Dermis microvascular lymphatic vessel endothelial cell (primary cell): Measurements from ENCODE around the gene CYB5R4. TPM values are rescaled to one million over a fixed set of nuclear protein-coding genes. Genes with fewer than 3 reads are reported as not detected.
"Not testable (repeated sequence)": the region's sequence is repeated elsewhere in the genome, so short reads cannot be mapped to it uniquely, and the experiment has no call there.

Experiments used
- DNase-seq, 2 donors: peaks; one replicate each; pipeline versions ENCODE4 v3.0.0 to v3.0.0-alpha.2; 2010; ENCODE audit warnings: low read depth in 2 of 2
- total RNA-seq: library from RNA; depleted of rRNA; stranded (reverse); fragments of >200 nt; gene quantifications from 2 replicates; pipeline ENCODE4 v1.2.1, GENCODE V29; 2014

CYB5R4 gene
- total RNA-seq, 1 donor from 2014 or later: 2.2 TPM

DNA sequence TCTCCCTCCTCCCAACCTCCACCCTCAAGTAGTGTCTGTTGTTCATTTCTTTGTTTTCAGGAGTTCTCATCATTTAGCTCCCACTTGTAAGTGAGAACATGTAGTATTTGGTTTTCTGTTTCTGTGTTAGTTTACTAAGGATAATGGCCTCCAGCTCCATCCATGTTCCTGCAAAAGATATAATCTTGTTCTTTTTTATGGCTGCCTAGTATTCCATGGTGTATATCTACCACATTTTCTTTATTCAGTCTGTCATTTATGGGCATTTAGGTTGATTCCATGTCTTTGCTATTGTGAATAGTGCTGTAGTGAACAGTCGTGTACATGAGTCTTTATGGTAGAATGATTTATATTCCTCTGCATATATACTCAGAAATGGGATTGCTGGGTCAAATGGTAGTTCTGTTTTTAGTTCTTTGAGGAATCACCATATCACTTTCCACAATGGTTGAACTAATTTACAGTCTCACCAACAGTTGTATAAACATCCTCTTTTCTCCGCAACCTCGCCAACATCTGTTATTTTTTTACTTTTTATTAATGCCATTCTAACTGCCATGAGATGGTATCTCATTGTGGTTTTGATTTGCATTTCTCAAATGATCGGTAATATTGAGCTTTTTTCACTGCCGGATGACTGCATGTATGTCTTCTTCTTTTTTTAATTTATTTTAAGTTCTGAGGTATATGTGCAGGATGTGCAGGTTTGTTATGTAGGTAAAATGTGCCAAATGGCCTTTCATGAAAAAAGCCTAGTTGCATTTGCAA is 48.3 kb downstream of the CYB5R4 start:
- not testable (repeated sequence) for DNase-seq

DNA sequence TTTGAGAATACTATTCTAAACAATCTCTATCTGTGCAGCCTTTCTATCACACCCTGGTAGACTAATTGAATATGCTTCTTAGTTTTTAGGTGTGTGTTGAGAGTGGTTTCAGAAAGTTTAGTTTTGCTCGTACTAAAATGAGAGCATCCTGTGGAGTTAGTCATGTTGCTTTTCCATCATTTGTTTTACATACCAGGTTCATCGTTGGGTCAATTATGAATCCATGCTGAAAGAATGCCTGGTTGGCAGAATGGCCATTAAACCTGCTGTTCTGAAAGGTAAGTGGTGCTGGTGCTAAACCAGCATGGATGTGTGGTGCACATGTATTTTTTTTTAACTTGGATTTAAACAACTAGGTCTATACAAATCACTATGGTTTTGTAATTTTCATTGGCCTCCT is 49.3 kb downstream of the CYB5R4 start:
- DNase-seq: peak in 1 of 2 donors; percentile 3

GRCh38 chr6:83911278-83911677 is 51.8 kb downstream of the CYB5R4 start:
- DNase-seq: no peak

- no peak for DNase-seq
Measured at GRCh38 chr6:83914953-83915352, 55.5 kb downstream of the CYB5R4 start.

GRCh38 chr6:83917001-83917400 is 57.5 kb downstream of the CYB5R4 start:
- DNase-seq: no peak

DNA sequence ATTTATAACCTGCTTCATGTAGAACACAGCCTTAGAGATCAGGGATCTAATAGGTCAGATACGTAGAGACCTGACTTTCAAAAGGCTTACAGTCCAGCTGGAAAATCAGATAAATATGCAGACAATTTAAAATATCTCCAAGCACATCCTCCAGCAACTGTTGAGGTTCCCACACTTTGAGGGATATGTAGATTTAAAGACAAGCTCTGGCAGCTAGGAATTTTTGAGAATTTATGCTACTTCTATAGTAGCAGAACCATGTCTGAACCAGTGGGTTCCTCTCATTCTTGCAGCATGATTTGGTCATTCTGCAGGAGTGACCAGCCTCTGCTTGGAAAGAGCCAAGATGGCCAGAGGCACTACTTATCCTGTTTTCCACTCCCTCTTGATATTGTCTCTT is 60.5 kb downstream of the CYB5R4 start:
- DNase-seq: no peak

DNA sequence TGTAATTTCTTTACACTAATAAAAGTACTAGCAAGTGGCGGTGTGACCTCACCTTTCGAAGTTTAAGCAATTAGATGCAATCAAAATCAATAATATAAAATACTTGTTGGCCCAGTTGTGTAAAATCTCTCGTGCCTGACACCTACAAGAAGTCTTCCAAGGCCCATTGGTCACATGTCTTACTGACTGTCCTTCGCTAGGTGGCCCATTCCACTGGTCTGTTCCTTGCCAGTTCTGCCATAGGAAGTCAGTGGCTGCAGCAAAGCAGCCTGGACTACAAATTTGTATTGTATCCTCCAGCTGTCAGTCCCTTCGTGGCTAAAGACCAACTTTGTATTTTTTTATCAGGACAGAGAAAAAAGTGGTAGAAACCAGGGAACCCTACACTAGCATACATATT is 61.8 kb downstream of the CYB5R4 start:
- no peak for DNase-seq

DNA sequence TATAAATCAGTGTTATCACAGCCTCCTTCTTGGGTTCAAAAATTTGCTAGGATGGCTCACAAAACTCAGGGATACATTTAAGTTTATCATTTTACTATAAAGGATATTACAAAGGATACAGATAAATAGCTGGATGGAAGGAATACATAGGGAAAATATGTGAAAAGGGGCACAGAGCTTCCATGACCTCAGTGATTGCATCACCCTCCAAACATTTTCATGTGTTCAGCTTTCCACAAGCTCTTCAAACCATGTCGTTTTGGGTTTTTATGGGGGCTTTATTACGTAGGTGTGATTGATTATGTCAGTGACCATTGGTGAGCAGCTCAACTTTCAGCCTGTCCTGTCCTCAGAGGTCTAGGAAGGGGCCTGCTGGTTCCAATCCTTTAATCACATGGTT is 68.0 kb downstream of the CYB5R4 start:
- DNase-seq: no peak

GRCh38 chr6:83928286-83928685 is 68.8 kb downstream of the CYB5R4 start:
- DNase-seq: no peak

DNA sequence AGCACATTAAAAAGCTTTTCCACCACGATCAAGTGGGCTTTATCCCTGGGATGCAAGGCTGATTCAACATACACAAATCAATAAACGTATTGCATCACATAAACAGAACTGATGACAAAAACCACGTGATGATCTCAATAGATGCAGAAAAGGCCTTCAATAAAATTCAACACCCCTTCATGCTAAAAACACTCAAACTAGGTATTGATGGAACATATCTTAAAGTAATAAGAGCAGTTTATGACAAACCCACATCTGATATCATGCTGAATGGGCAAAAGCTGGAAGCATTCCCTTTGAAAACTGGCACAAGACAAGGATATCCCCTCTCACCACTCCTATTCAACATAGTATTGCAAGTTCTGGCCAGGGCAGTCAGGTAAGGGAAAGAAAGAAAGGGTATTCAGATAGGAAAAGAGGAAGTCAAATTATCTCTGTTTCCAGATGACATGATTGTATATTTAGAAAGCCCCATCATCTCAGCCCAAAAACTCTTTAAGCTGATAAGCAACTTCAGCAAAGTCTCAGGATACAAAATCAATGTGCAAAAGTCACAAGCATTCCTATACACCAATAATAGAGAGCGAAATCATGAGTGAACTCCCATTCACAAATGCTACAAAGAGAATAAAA is 86.8 kb downstream of the CYB5R4 start:
- DNase-seq: not testable (repeated sequence)

GRCh38 chr6:83947983-83948382 is 88.5 kb downstream of the CYB5R4 start:
- not testable (repeated sequence) for DNase-seq

DNA sequence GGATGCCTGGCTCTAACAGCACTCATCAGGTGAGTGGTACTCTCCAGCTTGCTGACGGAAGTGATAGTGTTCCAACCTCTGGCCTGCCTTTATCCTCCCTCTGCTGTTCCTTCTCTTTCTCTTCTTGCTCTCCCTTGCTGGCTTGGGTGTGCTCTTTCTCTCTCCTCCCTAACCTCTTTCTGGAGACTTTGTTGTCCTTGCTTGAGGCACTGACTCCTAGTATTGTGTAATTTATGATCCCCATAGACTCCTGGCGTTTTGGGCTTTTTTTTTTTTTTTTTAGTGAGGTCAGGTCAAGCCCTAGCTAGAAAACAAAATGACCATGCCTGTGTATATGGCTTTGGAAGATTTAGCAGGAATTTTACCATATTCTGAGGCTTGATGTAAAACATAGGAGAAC is 89.4 kb downstream of the CYB5R4 start:
- no peak for DNase-seq

DNA sequence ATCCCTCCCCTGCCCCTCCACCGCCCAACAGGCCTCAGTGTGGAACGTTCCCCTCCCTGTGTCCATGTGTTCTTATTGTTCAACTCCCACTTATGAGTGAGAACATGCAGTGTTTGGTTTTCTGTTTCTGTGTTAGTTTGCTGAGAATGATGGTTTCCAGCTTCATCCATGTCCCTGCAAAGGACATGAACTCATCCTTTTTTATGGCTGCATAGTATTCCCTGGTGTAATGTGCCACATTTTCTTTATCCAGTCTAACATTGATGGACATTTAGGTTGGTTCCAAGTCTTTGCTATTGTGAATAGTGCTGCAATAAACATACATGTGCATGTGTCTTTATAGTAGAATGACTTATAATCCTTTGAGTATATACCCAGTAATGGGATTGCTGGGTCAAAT is 91.9 kb downstream of the CYB5R4 start:
- DNase-seq: not testable (repeated sequence)

GRCh38 chr6:83952830-83953229 is 93.3 kb downstream of the CYB5R4 start:
- DNase-seq: no peak

- no peak for DNase-seq
Measured at GRCh38 chr6:83954371-83954770, 94.9 kb downstream of the CYB5R4 start.

DNA sequence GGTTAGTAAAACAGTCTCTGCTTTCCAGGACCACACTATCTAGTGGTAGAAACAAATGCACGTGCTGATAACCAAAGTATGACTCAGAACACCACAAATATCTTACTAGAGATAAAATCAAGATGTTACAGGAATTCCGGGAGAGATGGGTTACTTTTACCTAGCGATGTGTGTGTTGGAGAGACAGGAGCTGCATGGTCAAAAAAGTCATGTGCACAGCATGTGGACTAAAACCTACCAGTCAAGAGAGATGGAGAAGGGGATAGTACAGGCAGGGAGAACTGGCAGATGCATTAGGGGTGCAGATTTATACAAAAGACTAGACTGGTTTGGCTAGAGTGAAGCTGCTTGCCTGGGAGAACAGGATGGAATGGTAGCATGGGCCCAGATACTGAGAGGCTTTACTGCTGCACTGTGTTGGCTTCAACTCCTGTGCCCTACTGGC is 98.8 kb downstream of the CYB5R4 start:
- DNase-seq: no peak

DNA sequence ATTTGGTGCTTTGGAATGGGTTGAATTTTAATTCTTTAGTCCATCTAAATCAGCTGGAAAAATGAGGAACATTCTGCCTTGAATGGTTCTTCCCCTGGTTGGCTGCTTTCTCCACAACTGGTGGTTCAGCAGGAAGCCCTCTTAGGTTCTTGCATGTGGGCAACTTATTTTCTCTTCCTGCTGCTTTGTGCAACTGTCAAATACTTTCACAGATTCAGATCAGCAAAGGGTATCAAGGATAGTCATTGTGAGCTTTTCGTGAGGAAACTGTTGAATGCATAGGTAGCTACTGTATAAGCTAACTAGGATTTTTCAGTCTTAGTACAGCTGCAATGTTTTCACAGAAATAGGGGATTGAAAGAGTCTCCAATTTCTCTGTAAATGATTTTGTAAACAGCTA is 101.2 kb downstream of the CYB5R4 start:
- DNase-seq: no peak

- no peak for DNase-seq
Measured at GRCh38 chr6:83962582-83962981, 103.1 kb downstream of the CYB5R4 start.

DNA sequence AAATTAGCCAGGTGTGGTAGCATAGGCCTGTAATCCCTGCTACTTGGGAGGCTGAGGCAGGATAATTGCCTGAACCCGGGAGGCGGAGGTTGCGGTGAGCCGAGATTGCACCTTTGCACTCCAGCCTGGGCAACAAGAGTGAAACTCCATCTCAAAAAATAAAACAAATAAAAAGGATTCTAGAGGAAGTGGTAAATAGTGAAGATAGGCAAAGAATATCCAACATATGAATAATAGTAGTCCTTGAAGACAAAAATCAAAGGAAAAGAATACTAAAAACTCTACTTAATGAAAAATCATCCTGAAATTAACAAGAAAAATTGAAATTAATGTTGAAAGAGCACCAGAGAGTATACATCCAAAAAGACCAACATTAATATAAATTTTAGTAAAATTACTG is 107.0 kb downstream of the CYB5R4 start:
- no peak for DNase-seq

DNA sequence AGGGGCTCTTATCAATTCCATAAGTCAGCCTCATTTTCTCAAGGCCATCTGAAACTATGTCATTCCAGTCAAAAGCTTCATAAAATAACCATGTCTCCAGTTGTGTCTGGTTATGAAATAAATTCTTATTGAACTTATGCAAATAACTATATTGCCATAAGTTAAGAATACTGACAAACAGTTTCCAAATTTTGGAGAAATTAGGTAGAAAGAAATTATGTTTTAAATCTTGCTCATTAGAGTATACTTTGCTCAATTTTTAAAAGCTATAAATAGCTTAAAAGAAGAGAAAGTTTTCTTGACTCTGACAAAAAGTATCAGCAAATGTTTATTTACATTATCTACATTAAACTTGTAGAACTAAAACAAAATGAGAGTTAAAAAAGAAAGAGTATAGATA is 111.1 kb downstream of the CYB5R4 start:
- no peak for DNase-seq

GRCh38 chr6:83974409-83975050 is 115.0 kb downstream of the CYB5R4 start:
- DNase-seq: peak in 1 of 2 donors; percentile 11

DNA sequence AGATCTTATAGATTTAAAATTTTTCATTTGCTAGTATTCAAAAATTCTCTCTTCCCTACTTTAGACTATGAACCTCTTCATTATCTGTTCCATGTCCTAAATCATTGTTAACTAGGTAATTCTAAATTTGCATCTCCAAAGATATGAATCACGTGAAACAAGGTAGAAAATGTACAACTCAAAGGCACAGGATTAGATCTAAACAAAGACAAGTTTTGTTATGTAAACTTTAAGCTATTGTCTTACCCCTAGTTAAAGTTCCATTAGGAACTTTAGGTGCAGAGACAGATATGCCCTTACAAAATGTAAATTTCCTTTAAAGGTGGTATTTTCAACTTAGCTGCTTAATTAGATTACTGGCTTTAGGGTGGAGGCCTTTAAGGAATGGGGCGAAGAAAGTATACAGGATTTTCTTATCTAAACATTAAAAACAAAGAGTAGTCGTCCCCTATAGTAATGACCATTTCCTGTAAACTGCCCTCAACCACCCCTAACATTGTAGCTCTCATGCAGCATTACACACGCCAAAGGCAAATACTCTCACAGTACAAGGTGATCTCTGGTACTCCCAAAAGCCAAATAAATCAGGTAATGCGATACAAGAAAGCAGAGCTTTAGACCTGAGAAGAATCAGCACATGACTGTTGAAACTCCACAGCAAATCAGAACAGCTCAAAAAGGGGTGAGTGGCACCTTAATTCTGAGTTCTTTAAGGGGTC is 116.7 kb downstream of the CYB5R4 start:
- peak in 1 of 2 donors; percentile 2 for DNase-seq
